GM18511 (cell line): ENCODE data around the gene VEGFA.

Source experiments
- ATAC-seq: cut with Tn5 transposase; IDR thresholded peaks from one replicate; pipeline ENCODE4 v1.9.1; 2021; ENCODE audit warnings: mild to moderate bottlenecking, moderate library complexity; ENCODE audit not compliant: unreplicated experiment

The VEGFA gene

DNA sequence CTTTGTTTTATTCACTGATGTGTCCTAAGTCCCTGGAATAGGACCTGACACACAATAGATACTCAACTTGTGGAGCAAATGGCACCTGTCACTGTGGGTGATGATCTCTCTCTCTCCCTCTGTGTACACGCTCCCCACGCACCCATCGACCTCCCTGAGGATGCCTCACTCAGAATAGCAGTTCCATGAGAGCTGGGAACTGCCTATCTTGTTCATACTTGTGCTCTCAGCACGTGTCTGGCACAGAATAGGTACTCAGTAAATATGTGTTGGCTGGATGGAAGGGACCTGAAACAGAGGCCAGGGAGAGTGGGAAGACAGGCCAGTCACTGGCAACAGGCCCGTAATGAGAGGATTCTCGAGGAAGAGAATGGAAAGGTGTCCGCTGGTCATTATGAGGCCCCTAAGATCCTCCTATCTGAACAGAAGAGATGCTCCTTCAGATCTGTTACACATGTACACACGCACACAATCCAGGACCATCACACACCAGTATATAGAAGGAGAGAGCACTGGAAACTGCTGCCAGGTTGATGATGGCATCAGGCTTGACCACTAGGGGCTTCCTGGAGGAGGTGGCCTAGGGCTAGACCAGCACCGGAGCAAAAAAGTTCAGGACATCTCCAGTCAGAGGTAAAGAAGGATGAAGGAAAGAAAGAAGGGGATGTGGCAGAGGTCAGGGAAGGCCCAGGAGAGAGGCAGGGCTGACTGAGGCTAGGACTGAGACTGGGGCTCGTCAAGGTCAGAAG, 30.9 kb downstream of the VEGFA start:
- ATAC-seq, result no peak

DNA sequence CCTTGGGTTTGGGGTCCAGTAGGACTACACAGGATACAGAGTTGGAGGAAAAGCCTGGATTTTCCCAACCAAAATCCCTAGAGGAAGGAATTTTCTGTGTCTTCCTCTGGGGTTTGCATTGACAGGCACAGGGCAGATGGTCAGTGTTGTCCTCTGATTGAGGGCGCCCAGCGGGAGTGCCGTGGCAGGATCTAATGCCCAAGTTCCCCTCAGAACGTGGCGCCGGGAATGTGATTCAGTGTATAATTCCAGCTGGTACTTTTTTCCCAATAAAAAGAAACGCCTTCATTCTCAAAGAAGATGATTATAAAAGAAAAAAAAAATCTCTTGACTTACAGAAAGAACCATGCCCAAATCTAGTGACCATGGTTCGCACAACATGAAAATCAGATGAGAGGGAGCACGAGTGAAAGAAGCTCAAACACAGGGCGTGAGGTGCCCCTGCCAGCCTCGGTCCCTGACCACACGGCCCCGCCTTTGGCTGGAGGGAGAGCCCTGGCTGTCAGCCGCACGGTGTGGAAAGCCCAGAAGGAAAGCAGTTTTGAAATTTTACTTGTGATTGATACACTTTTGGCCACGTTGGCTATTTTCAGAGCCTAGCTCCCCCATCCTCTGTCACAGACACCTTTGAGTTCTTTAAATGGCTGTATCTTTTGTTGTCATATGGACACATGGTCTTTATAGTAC, 31.6 kb downstream of the VEGFA start:
- ATAC-seq, result no peak

DNA sequence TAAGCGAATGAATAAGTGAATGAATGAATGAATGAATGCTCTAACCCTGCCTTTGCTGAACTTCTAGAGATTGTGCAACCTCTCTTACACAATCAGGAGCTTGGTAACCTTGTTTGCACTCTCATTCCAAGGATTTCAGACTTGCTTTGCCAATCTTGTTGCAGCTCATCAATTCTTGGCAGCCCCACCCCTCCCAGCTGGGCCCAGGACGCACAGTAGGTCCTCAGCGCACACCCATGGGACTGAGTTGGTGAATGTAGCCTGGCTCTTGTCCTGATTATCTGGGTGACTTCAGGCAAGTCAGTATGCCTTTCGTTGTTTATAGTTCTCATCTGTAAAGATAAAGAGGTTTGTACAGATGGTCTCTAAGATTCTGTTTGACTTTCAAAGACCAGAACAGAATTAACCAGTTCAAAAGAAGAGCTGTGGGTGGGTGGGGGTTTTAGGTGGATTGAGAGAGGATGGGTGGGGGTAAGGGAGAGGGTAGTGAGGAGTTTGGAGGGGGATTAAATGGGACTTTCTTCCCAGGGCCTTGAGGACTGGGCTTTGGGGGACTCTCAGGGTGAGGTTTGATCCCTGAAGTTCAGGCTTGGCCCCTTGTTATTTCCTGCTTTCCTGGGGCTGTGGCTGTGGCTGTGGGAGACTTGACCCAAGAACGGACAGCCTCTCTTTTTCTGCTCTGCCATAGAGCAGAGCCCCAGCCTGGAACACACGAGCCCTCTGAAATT, 33.2 kb downstream of the VEGFA start:
- ATAC-seq, result no peak

DNA sequence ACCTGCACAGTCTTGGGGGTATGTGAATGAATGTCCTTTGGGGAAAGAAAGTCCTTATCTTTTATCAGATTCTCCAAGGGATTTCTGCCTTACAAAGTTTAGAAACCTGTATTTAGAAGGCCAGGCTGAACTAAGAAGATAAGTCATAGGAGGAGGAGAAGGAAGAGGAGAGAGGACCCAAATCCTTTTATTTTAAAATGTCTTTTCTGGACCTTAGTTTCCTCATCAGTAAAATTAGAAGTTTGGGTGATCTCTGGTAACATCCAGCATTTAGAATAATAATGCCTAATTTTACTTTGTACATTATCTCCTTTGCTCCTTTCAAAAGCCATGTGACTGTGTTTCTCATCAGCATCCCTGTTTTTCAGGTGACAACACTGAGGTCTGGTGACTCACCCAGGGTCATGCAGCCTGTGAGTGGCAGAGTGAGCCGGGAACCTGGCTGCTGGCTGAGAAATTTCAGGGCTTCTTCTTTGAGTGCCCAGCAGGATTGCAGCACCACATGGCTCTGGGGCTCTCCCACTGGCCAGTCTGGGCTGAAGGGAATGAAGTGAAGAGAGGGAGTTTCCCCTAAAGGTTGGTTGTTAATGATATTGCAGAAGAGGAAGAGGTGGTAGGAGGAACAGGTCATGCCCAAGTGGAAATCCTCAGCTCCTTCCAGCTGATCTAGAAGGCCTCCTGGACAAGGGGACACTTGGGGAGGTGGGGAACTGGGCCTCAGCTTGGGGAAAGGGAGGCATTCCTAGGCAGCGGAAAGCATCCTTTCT, 34.0 kb downstream of the VEGFA start:
- ATAC-seq, result no peak

DNA sequence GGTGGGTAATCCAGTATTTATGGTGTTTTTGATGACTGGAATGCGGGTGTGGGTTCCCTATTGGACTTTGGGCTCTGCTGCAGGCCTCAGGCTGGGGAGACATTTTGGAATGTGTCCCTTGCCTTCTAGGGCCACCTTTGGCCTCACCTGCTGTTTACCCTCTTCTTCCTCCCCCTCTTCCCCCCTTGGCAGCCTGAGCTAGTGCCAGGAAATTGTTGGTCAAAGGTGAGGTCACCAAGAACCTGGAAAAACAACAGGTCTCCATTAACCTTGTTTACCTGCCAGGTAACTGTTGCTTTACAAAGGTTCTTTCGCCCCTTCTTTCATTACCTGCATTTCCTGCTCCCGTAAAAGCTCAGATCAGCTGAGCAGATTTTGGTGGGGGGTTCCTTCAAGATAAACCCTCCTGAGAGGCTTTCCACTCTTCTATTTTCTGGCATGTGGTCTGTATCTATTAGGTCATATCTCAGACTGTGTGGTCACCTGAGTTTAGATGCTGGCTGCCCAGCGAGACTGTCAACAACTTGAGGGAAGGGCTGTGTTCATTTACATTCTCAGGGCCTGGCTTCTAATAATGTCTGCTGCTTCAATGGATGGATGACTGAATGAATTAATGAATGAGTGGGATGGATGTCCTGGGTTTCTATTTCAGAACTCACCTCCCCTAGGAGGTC, 34.7 kb downstream of the VEGFA start:
- ATAC-seq, result no peak

DNA sequence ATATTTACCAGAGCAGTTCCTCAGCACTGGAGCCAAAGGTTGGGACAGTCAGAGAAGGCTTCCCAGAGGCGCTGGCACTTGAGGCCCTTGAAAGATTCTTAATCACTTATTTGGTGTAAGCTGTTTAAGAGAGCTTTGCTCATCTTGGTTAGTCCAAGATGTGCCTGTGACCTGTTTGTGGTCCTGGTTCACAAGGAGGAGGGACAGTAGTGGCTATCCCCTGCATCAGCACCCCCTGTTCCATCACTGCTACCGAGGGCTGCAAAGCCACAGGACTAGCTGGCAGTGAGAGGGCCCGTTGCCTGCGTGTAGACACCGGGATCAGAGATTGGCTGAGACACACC, 35.7 kb downstream of the VEGFA start:
- ATAC-seq, result no peak

DNA sequence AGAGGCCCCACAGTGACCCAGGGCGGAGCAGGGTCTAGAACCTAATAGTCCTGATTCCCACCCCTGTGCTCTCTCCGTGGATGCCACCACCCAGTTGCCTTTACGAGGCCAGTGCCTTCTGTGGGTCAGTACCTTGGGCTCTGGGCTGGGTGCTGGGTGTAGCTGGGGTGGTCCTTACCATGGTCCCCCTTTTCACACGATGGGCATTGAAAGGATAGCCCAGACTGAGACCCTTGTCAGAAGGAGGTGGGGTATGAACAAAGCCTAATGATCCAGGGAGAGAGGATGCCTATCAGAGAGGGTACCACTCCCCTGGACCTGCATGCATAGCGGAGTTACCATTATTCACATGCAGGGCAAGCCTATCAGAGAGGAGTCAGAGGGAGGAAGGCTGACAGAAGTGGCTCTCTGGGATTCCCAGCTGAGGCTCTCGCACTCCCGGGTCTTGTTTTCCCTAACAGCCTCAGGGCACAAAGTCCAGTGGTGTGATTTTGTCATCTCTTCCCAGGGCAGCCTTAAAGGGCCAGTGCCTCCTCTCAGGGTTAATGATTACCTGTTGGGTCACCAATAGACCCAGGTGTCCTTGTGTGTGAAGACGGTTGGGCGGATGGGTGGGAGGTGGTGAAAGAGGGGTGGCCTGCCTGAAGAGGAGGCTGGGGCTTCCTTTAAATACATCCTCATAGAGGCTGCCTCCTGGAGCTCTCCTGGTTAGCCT, 36.2 kb downstream of the VEGFA start:
- no peak for ATAC-seq

DNA sequence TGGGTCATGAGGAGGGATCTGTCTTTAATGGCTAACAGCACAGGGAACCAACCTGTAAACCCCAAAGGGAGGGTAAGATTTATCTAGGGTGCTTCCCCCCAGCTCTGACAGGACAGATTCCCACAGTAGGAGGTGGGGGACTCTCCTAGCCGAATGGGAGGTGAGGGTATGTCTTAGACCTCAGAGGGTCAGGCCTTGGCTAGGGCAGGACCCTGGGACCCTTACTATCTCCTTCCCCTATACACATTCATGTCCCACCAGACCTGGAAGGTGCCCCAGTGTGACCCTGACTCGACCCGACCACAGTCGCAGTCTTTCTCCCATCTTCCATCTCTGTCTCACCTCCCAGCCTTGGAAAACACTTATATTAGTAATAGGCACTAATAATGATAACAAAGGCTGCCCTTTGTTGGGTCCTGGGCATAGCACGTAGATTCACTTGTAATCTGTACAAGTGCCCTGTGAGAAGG, 36.8 kb downstream of the VEGFA start:
- no peak for ATAC-seq

DNA sequence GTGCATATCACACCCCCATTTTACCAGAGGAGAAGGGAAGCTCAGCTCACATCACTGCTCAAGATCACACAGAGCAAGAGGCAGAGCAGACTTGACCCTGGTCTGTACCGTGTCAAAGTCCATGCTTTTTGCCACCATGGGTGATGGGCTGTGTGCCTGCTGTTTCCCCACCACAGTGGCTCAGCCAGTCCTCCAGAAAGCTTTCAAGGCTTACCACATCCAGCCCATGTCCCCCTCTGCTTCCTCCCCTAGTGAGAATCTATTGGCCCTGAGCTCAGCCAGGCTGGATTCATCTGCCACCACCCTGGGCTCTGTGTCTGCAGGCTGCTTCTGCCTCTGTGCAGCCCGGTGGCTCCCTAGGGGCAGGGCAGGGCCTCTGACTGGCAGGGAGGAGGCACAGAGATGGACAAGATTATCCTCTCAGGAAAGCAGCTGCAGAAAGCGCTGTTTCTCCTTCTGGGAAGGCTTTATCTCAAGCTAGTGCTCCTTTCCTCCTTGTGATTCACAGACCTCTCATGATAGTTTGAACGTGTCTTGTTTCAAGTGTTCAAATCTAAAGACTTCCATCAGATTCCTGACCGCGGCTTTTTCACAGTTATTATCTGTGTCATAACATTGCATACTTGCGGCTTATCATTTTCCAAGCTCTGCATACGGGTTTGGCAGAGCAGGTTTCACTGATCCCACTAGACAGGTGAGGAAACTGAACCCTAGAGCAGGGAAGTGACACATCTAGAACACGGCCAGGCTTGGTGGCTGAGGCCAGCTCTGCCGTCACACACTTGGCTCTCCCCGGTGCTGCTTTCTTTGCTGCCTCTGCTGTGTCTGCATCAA, 37.4 kb downstream of the VEGFA start:
- no peak for ATAC-seq

DNA sequence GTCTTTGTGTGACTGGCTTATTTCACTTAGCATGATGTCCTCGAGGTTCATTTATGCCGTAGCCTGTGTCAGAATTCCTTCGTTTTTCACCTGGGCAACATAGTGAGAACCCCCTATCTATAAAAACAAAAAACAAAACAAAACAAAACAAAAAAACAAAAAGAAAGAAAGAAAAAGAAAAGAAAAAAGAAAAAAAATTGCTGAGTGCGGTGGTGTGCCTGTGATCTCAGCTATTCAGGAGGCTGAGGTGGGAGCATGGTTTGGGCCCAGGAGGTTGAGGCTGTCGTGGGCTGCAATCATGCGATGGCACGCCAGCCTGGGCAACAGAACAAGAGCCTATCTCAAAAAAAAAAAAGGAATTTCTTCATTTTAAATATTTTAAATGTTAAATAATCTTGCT, 38.4 kb downstream of the VEGFA start:
- ATAC-seq, result no peak

DNA sequence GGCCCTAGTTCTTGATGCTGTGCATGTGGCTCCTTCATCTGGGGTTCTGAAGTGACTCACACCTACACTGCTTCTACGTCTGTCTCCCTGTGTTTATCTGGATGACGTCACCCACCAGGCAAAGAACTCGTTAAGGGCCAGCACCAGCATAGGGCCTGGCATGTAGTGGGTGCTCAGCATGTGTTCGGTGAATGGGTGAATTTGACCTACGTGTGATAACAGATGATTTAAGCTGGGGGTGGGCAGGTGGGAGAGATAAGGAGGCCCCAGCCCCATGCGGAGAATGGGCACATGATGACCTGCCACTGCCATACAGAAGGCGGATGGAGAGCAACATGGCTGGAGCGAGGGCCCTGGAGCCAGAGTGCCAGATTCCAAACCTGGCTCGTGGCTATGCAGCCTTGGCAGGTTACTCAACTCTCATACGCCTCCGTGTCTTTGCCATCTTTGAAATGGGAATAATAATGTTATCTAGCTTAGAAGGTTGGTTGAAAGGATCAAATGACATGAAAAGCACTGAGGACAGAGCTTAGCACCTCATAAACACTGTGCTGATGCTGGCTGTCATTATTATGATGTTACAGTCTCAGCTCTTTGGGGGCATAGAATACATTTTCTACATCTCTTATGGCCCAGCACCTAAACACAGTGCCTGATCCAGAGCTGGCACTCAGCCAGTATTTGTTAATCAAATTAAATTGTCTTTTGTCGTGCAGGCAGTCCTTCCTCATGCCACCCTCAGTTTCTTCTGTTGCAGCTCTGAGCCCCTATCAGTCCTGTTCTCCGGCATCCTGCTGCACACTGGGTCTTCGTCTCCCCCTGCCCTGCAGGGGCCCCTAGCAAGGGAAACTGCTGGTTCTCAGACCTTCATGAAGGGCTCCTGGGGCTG, 39.6 kb downstream of the VEGFA start:
- ATAC-seq, result no peak

DNA sequence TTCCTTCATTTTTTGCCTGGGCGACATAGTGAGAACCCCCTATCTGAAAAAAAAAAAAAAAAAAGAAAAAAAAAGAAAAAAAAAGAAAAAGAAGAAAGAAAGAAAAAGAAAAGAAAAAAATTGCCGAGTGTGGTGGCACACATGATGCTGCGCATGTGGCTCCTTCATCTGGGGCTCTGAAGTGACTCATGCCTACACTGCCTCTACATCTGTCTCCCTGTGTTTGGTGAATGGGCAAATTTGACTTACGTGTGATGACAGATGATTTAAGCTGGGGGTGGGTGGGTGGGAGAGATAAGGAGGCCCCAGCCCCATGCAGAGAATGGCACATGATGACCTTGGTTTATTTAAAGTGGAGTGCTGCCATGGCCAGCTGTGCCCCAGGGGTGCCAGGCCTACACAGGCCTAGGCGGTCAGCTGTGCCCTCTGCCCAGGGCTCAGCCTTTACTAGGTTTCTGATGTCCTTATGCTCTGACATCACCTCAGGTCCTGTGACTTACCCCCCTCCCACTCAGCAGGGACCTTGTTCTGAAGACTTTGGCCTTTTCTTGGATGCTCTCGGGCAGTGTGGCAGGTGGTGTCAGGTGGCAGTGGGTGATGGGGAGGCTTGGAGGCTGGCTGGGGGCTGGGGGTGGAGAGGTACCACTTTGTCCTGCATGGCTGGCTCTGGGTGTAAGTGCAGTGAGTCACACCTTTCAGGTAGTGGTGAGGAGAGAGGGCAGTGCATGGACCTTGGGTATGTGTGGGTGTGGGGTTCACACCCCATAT, 41.1 kb downstream of the VEGFA start:
- no peak for ATAC-seq

DNA sequence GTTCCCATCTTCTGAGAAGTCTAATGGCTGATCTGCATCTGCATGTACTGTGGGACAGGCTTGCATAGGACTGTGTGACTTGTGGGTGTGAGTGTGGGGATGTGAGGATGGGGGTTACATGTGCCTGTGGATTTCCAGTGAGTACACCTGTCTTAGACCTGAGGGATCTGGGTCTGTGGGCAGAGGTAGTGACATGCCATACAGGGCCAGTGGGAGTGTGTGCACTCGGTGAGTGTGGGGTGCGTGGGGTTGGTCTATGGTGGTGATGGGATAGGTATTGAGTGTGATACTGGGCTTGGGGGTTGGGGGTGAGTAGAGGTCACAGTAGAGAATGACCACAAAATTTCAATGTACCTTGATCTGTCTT, 41.7 kb downstream of the VEGFA start:
- no peak for ATAC-seq

DNA sequence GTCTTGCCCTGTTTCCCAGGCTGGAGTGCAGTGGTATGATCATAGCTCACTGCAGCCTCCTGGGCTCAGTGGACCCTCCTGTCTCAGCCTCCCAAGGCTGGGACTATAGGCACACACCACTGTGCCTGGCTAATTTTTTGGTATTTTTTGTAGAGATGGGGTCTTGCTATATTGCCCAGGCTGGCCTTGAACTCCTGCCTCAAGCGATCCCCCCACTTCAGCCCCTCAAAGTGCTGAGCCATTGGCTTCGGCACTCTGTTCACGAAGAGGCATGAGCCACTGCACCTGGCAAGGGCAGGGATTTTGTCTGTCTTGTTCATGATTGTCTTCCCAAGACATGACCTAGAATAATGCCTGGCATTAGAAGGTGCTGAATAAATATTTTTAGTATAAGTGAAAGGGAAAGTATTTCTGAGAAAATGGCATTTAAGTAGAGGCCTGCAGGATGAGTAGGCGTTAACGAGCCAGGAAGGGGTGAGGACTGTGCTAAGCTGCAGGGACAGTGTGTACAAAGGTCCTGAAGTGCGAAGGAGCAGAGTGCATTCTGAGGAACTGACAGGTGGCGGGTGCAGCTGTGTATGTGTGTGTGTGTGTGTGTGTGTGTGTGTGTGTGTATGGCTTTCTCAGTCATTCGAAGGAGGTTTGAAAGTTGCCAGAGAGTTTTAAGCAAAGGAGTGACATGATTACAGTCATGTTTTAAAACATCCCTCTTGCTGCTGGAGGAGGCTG, 43.0 kb downstream of the VEGFA start:
- no peak for ATAC-seq

DNA sequence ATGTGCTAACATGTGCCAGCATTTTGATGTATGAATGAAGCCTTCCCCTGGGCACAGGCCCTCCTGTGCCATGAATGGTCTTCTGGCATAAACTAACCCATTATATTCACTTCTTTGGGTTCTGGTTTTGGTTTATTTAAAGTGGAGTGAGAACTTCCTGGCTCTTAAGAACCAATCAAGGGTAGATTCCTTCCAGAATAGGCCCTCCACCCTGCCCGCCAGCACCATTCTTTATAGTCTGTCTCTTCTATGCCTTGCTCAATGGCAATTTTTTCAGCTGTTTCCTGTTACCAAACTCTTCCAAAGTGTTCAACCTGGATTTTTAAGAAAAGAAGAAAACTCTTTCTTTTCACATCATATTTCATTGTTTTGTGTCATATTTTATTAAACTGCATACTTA, 44.1 kb downstream of the VEGFA start:
- ATAC-seq, result no peak

DNA sequence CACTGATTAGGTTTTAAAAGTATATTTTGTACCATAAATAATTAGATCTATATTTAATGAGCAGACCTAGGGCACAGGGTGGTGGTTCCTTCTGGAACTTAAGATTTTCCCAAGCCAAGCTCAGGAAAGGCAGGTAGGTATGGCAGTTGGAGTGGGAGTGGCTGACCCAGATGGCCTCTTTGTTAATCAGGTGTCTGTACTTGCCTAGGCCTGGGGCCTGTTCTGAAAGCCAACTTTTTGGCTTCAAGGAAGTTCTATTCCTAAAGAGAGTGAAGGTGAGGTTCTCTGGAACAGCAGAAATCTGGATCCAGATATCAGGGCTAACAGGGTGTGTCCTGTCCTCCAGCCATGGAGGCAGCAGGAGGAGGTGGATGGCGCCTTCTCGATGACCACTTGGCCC, 44.9 kb downstream of the VEGFA start:
- ATAC-seq, result no peak

DNA sequence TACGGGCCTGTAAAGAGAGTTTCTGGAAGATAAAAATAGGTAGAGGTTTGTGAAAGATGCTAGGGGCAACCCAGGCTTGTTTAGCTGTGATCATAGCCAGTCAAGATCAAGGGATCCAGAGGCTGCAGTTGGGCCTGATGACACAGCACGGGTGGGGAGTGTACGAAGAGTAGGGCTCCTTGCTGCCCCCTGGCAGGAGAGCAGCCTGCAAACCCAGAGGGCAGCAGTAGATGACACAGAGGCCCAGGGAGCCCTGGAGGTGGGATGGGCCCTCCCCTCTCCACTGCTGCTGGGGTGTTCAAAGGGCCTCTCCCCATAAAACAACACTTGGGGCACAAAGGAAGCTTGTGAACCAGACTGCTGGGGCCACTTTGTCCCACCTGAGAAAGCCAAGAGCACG, 47.2 kb downstream of the VEGFA start:
- no peak for ATAC-seq
